Upper lobe of left lung (tissue), 6 donors: ENCODE data around the gene COBLL1. TPM values are rescaled to one million over a fixed set of nuclear protein-coding genes. Genes with fewer than 3 reads are reported as not detected.

Source experiments
- ATAC-seq, 2 donors: fragments of 200-7000 bp; cut with Tn5 transposase; one replicate each; pipeline ENCODE4 v1.9.1; 2022; ENCODE audit warnings: mild to moderate bottlenecking in 2 of 2, moderate library complexity in 2 of 2; ENCODE audit not compliant: low FRiP score in 2 of 2
- DNase-seq, 2 donors: peaks; one replicate each; pipeline ENCODE4 v3.0.0-alpha.2; 2019 to 2020
- H3K27ac ChIP-seq, 4 donors: fragments of 200-600 bp; sonication (generic); one replicate each; pipeline ENCODE4 v1.5.1; 2016 to 2019
- H3K27me3 ChIP-seq, 4 donors: fragments of 200-600 bp; sonication (generic); one replicate each; pipeline ENCODE4 v1.5.1; 2017 to 2019
- H3K36me3 ChIP-seq, 4 donors: fragments of 200-600 bp; sonication (generic); one replicate each; pipeline ENCODE4 v1.5.1; 2016 to 2019
- H3K4me1 ChIP-seq, 4 donors: fragments of 200-600 bp; sonication (generic); one replicate each; pipeline ENCODE4 v1.5.1; 2018 to 2019
- H3K4me3 ChIP-seq, 4 donors: fragments of 200-600 bp; sonication (generic); one replicate each; pipeline ENCODE4 v1.5.1; 2017 to 2019; ENCODE audit warnings: mild to moderate bottlenecking in 2 of 4, moderate library complexity in 1 of 4
- H3K9me3 ChIP-seq, 4 donors: fragments of 200-600 bp; sonication (generic); one replicate each; pipeline ENCODE4 v1.5.1; 2018 to 2019
- EP300 ChIP-seq, 4 donors: sonication (generic); formaldehyde crosslinking; IDR thresholded peaks; one replicate each; pipeline ENCODE4 v1.5.1; 2017; ENCODE audit warnings: antibody characterized with exemption in 4 of 4, control low read depth in 2 of 4
- POLR2A ChIP-seq, 4 donors: fragments of 450-650 bp; IDR thresholded peaks; one replicate each; pipeline ENCODE4 v1.5.1; 2016 to 2017; ENCODE audit warnings: antibody characterized with exemption in 4 of 4, mild to moderate bottlenecking in 2 of 4
- POLR2AphosphoS5 ChIP-seq, 2 donors: sonication (generic); formaldehyde crosslinking; IDR thresholded peaks; one replicate each; pipeline ENCODE4 v1.5.1; 2017; ENCODE audit warnings: antibody characterized with exemption in 2 of 2
- WGBS, 2 donors: methylation state at CpG; one replicate each; pipeline ENCODE4 v1.1.5; 2017 to 2018; 5-methylcytosine and 5-hydroxymethylcytosine counted together
- total RNA-seq, 6 donors: library from RNA; depleted of rRNA in 4 of 6; stranded (reverse); fragments of >200 nt in 4 of 6; gene quantifications; one replicate each; pipeline versions ENCODE4 v1.1.0 to v1.2.1, GENCODE V29; 2016 to 2021
- TF ChIP-seq, protein P1 (sequence below), 6 experiments: fragments of 450-650 bp in 4 of 6; fragments of 200-600 bp in 2 of 6; sonication (generic) in 2 of 6; IDR thresholded peaks; one replicate each; pipeline ENCODE4 v1.5.1; 2016 to 2019; ENCODE audit warnings: antibody characterized with exemption in 6 of 6
- donor health status: DM: no; HTN: no; CAD: no; lungs with moderate emphysema.
- donor health status: DM: no; HTN: yes; CAD: no; lungs with severe emphysema.

Gene COBLL1
- total RNA-seq, 6 donors from 2014 or later: 64.3 to 128 (median 90.1) TPM

GRCh38 chr2:164836907-164837306 lies 4.7 kb downstream of the COBLL1 start:
- Histone ChIP-seq H3K4me3 (no peak overlapping the region), H3K27ac (peak overlapping the region in 2 of 4 donors; percentile 51 to 60), H3K27me3 (no peaks in the 10 kb centered on the region), H3K4me1 (peaks cover 16 to 25% (median 20%) of the 10 kb centered on the region in 4 donors), H3K36me3 (no peaks in the 10 kb centered on the region), H3K9me3 (no peaks in the 10 kb centered on the region)
- no peak for ATAC-seq
- TF ChIP-seq EP300 (IDR thresholded peaks at IDR 0.05) (no peak), POLR2AphosphoS5 (IDR thresholded peaks at IDR 0.05) (no peak), POLR2A (IDR thresholded peaks at IDR 0.05) (no peak)
- TF ChIP-seq, protein P1, sequence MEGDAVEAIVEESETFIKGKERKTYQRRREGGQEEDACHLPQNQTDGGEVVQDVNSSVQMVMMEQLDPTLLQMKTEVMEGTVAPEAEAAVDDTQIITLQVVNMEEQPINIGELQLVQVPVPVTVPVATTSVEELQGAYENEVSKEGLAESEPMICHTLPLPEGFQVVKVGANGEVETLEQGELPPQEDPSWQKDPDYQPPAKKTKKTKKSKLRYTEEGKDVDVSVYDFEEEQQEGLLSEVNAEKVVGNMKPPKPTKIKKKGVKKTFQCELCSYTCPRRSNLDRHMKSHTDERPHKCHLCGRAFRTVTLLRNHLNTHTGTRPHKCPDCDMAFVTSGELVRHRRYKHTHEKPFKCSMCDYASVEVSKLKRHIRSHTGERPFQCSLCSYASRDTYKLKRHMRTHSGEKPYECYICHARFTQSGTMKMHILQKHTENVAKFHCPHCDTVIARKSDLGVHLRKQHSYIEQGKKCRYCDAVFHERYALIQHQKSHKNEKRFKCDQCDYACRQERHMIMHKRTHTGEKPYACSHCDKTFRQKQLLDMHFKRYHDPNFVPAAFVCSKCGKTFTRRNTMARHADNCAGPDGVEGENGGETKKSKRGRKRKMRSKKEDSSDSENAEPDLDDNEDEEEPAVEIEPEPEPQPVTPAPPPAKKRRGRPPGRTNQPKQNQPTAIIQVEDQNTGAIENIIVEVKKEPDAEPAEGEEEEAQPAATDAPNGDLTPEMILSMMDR (IDR thresholded peaks at IDR 0.05): no peak
- WGBS, 2 donors: 55 to 64% methylated on average over 3 of the region's 3 CpGs
- no peak for DNase-seq

DNA sequence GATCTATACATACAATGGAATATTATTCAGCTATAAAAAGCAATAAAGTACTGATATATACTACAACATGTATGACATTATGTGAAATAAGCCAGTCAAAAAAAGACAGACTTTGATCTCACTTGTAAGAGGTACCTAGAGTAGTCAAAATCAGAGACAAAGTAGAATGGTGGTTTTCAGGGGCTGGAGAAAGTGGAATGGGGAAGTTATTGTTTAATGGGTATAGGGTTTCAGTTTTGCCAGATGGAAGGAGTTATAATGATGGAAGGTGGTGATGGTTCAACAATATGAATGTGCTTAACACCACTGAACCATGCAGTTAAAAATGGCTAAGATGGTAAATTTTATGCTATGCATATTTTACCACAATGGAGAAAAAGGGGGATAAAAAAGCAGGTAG lies 6.3 kb downstream of the COBLL1 start:
- Histone ChIP-seq H3K4me1 (peaks cover 14 to 23% (median 22%) of the 10 kb centered on the region in 4 donors), H3K27ac (no peak overlapping the region), H3K27me3 (no peaks in the 10 kb centered on the region), H3K36me3 (no peaks in the 10 kb centered on the region), H3K9me3 (no peaks in the 10 kb centered on the region), H3K4me3 (no peak overlapping the region)
- DNase-seq: no peak
- no peak for ATAC-seq
- TF ChIP-seq POLR2AphosphoS5 (IDR thresholded peaks at IDR 0.05): no peak
- TF ChIP-seq, protein P1 (IDR thresholded peaks at IDR 0.05): no peak
- TF ChIP-seq POLR2A (IDR thresholded peaks at IDR 0.05): no peak
- no peak for TF ChIP-seq EP300 (IDR thresholded peaks at IDR 0.05)

GRCh38 chr2:164831887-164832286 lies 9.7 kb downstream of the COBLL1 start:
- H3K4me3 ChIP-seq: no peak overlapping the region
- TF ChIP-seq EP300 (IDR thresholded peaks at IDR 0.05): no peak
- TF ChIP-seq, protein P1 (IDR thresholded peaks at IDR 0.05): no peak
- no peak for TF ChIP-seq POLR2A (IDR thresholded peaks at IDR 0.05)
- no peak for TF ChIP-seq POLR2AphosphoS5 (IDR thresholded peaks at IDR 0.05)
- H3K36me3 ChIP-seq: no peaks in the 10 kb centered on the region
- DNase-seq: no peak
- no peak for ATAC-seq
- H3K27me3 ChIP-seq: no peaks in the 10 kb centered on the region
- H3K27ac ChIP-seq: peak overlapping the region in 2 of 4 donors; percentile 12 to 74
- no peaks in the 10 kb centered on the region for H3K9me3 ChIP-seq
- 62 to 70% methylated on average over 4 of the region's 4 CpGs for WGBS, 2 donors
- peaks cover 8 to 19% (median 12%) of the 10 kb centered on the region in 4 donors for H3K4me1 ChIP-seq

- peaks cover 8 to 20% (median 10%) of the 10 kb centered on the region in 4 donors for H3K4me1 ChIP-seq
- TF ChIP-seq, protein P1 (IDR thresholded peaks at IDR 0.05): no peak
- TF ChIP-seq EP300 (IDR thresholded peaks at IDR 0.05): no peak
- TF ChIP-seq POLR2AphosphoS5 (IDR thresholded peaks at IDR 0.05): no peak
- no peak for TF ChIP-seq POLR2A (IDR thresholded peaks at IDR 0.05)
- H3K27ac ChIP-seq: peak overlapping the region in 2 of 4 donors; percentile 12 to 74
- no peaks in the 10 kb centered on the region for H3K27me3 ChIP-seq
- DNase-seq: no peak
- H3K9me3 ChIP-seq: no peaks in the 10 kb centered on the region
- 92 to 100% methylated on average over 1 of the region's 1 CpG for WGBS, 2 donors
- no peak for ATAC-seq
- no peaks in the 10 kb centered on the region for H3K36me3 ChIP-seq
- no peak overlapping the region for H3K4me3 ChIP-seq
These were observed 10.4 kb downstream of the COBLL1 start for GRCh38 chr2:164831180-164831579.
